Hematopoietic multipotent progenitor cell treated with erythropoietin and hydrocortisone succinate and interleukin-3 and kit ligand, for 15 days (in vitro differentiated cells): ENCODE measurements around the gene MPHOSPH10.
A peak's percentile ranks its signal among the peaks of the same experiment; 100 is the strongest.
"Not testable (repeated sequence)": the region's sequence is repeated elsewhere in the genome, so short reads cannot be mapped to it uniquely, and the experiment has no call there.

Source experiments
- DNase-seq: peaks from one replicate; pipeline ENCODE4 v3.0.0-alpha.2; 2015; ENCODE audit warnings: low spot score

MPHOSPH10 gene

GRCh38 chr2:71130152-71130904 is at the start of gene MPHOSPH10, which contains the start of gene MCEE:
Gene MPHOSPH10 (plus strand): TSS chr2:71130634. CDS start chr2:71130666, 32 bp downstream.
Gene MCEE (minus strand): TSS chr2:71130229. CDS start chr2:71130219, 10 bp downstream.
- peak; percentile 91 for DNase-seq

DNA sequence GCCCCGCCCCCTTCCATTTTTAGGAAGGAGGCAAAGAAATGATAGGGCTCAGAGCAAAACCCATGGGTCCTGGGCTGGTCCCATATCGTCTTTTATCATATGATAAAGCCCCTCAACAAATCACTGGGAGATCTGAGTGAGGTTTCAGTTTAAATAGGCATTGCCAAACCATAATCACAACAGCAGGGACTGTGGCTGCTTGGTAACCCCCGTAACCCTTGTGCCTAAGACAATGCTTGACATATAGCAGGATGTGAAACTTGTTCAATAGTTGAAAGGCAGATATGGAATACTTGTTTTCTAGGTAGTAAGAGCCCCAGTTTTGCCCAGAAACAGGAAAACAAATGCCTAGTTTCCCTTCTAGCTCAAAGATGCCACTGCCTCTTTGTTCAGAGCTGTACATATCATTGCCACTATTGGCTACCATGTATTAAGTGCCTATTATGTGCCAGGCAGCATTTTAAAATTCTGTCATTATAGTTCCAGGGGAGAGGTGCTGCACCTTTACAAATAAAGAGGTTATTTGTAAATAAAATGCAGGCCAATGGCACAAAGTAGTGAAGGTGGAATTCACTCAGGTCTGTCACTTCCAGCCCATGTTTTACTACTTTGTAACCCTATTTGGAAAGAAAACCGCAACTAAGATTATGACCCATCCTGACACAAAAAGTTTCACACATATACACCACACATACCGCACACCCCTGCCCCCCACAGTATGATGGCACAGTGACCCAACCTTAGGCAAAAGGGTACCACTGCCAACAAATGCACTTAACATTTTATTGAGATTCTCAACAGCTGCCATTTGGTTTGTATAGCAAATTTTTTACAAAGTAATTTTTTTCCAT is 47.8 kb upstream of the MPHOSPH10 start:
- no peak for DNase-seq

DNA sequence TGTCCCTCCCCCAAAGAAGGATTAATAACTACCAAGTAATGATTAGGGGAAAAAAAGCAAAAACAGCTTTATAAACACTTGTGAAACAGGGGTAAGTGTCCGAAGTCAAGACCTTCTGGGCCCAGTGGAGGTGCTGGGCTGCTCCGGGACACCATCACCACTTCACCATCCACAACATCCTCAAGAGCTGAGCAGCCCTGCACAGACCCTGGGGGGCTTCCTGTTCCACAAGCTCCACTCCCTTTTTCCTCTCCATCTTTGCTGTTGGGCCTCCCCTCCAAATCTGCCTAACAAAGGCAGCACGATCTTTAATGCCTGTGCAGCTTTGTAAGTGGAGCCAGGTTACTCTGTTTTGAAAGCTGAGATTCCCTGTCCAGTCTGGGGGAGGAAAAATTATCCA is 47.1 kb upstream of the MPHOSPH10 start:
- not testable (repeated sequence) for DNase-seq

DNA sequence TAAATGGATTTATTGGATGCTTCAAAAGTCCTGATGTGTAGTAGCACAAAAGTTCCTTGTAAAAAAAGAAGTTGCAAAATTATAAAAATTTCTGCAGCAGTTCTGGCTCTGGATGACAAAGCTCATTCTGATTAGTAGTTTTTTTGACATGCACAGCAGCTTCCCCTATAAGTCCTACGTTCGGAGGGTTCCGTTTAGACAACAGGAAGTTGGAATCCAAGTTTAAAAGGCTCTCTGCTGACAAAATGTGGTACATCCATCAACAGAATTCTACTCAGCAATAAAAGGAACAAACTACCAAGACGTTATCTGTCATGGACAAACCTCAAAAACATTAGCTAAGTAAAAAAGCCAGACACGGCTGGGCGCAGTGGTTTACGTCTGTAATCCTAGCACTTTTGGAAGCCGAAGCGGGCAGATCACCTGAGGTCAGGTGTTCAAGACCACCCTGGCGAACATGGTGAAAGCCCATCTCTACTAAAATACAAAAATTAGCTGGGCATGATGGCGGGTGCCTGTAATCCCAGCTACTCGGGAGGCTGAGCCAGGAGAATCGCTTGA is 46.6 kb upstream of the MPHOSPH10 start:
- DNase-seq, result not testable (repeated sequence)

DNA sequence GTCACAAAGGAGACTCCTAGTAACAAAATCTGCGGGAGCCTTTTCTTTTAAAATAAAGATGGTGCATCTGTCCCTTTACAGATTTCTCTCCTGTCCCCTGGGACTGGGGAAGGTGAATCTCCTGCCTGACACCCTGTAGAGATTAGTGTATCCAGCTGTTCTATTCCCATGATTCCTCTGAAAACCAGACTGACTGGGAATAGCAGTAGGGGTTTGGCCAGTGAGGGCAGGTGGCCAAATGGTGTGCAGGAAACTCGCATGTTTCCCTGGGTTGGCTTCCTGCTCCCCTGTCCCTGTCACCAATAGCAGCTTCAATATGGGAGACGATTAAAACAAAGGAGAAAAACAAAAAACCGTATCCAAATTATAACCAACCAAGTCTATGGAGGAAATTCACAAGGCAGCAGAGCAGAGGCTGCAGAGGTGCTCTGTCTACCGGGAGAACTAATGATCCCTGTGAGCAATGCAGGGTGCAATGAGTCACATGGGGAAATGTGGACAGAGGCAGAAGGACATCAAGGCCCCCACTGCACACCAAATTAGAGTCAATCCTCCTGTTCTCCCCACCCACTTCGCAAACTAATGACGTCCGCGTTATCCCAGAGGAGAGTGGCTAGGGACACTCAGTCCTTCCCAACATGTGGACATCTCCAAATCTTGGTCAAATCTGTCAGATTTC is 45.0 kb upstream of the MPHOSPH10 start:
- not testable (repeated sequence) for DNase-seq

GRCh38 chr2:71089475-71089874 is 41.0 kb upstream of the MPHOSPH10 start:
- not testable (repeated sequence) for DNase-seq

- DNase-seq, result not testable (repeated sequence)
These were observed 38.6 kb upstream of the MPHOSPH10 start for GRCh38 chr2:71091808-71092207.

- not testable (repeated sequence) for DNase-seq
These were observed 37.8 kb upstream of the MPHOSPH10 start for GRCh38 chr2:71092491-71093260.

DNA sequence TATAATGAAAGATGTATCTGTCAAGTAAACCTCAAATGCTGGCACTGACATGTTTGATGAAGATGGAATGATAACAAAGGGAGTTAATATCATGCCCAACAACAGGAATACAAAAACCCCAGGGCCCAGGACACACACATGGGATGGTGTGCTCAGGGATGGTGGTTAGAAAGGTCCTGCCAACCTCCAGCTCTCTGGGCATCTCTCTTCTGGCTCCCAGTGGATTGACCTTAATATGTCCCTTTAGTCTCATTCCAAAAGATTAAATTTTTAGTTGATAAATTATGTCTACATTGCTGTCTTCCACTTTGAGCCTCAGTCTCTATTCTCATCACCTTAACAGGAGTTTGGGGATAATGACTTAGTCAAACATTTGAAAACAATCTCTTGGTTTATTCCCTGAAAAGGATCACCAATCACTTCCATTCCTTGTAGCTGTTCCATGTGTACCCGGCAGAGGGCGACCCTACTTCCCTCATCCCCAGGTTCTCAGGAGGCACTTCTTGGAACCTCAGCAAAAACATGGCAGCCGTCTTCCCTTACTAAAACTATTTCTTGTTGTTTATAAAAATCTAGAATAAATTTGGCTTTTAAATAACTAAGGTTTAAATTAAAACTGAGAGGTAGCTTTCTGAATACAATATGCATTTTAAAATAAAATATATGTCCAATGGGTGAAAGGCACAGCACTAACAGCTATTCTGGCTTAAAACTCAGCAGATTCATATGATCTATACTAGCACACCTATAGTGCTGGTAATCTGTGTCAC is 30.1 kb upstream of the MPHOSPH10 start:
- peak; percentile 59 for DNase-seq

GRCh38 chr2:71101656-71102055 is 28.8 kb upstream of the MPHOSPH10 start:
- no peak for DNase-seq

DNA sequence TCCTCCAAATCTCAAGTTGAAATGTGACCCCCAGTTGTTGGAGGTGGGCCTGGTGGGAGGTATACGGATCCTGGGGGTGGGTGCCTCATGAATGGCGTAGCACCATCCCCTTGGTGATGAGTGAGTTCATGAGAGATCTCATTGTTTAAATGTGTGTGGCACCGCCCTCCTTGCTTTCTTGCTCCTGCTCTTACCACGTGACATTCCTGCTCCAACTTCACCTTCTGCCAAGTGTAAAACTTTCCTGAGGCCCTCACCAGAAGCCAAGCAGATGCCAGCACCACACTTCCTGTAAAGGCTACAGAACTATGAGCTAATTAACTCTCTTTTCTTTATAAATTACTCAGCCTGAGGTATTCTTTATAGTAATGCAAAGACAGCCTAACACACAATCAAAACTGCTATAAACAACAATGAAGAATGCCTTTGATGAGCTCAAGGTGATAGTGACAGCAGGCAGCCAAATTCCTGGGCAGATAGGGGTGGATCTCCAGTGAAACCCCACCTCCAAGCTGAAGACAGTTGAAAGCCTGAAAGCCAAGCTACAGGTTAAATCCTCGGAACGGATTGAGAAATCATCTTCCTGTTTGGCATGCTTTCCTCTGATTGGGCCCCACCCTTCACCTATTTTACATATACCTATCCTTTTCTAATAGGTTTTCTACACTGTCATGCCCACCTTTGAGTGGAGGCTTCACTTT is 27.3 kb upstream of the MPHOSPH10 start:
- DNase-seq, result no peak

GRCh38 chr2:71103809-71104208 is 26.6 kb upstream of the MPHOSPH10 start:
- no peak for DNase-seq

- DNase-seq, result not testable (repeated sequence)
These were observed 24.0 kb upstream of the MPHOSPH10 start for GRCh38 chr2:71106463-71106862.

- no peak for DNase-seq
These were observed 22.3 kb upstream of the MPHOSPH10 start for GRCh38 chr2:71108091-71108490.

DNA sequence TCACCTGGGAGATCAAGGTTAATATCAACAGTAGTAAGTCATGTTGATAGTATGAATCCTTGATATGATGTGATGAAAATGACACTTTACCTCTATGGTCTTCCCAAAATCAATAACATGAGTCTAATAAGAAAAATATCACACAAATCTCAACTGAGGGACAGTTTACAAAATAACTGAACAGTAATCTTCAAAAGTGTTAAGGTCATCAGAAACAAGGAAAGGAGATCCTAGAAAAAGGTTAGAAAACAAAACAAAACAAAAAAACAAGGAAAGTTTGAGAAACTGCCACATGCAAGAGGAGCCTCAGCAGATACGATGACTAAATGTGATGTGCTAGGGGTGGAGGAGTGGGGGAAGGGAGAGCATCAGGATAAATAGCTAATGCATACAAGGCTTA is 16.6 kb upstream of the MPHOSPH10 start:
- DNase-seq, result no peak

DNA sequence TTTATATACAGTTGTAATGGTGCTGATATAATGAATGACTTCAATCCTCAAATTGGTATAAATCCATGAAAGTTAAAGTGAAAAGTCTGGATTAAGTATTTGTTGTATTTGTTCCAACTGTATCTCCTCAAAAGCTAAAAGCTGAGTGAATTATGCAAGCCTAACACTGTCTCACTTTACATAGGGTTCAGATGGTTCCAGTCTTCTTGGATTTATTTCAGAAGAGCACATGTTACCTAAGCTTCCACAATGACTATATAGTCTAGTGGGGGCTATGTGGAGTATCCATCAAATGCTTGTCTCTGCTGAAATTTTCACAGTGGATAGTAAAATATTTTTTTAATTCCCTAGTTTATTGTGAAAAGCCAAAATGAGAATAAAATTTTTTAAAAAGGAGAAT is 13.4 kb upstream of the MPHOSPH10 start:
- DNase-seq, result no peak

- no peak for DNase-seq
These were observed 10.2 kb upstream of the MPHOSPH10 start for GRCh38 chr2:71120195-71120594.

DNA sequence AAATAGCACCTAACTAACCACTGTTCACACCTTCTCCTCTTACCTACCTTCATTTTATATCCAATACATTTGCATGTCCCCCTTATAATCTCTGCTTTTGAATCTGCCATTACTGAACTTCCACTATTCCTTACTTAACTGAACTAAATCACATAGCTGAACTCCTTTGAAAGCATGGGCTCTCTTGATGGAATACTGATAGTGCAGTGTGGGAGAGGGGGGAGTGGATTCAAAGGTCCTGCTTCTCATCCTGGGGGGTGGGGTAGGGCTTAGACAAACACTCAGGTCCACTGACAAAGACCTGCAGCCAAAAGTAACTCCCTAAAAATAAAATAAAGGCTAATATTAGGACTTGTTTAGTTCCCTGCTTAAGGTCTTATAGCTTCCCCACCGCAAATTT is 9.0 kb upstream of the MPHOSPH10 start:
- no peak for DNase-seq

GRCh38 chr2:71122387-71123298 is 7.8 kb upstream of the MPHOSPH10 start:
- DNase-seq, result peak; percentile 23
